Measurements from ENCODE around the gene SLC22A3.

The SLC22A3 gene

DNA sequence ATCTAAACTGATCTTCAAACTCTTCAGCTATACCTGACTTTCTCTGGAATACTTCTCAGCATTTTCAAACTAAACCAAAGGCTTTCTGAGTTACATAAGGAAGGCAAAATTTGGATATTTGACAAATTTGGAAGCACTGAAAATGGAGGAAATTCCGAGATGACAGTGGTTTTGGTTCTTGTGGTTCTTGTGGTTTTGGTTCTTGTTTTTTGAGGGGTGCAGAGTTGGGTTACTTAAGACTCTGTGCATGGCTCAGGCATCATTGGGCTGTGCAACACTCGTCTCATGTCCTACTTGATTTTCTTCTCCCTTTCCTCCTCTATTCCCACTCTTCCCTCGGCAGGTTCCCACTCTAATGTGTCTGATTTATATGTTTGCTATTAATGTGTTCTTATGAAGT, 78.0 kb downstream of the SLC22A3 start:
- TF ChIP-seq, protein P1, sequence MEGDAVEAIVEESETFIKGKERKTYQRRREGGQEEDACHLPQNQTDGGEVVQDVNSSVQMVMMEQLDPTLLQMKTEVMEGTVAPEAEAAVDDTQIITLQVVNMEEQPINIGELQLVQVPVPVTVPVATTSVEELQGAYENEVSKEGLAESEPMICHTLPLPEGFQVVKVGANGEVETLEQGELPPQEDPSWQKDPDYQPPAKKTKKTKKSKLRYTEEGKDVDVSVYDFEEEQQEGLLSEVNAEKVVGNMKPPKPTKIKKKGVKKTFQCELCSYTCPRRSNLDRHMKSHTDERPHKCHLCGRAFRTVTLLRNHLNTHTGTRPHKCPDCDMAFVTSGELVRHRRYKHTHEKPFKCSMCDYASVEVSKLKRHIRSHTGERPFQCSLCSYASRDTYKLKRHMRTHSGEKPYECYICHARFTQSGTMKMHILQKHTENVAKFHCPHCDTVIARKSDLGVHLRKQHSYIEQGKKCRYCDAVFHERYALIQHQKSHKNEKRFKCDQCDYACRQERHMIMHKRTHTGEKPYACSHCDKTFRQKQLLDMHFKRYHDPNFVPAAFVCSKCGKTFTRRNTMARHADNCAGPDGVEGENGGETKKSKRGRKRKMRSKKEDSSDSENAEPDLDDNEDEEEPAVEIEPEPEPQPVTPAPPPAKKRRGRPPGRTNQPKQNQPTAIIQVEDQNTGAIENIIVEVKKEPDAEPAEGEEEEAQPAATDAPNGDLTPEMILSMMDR (IDR thresholded peaks at IDR 0.05): no peak

DNA sequence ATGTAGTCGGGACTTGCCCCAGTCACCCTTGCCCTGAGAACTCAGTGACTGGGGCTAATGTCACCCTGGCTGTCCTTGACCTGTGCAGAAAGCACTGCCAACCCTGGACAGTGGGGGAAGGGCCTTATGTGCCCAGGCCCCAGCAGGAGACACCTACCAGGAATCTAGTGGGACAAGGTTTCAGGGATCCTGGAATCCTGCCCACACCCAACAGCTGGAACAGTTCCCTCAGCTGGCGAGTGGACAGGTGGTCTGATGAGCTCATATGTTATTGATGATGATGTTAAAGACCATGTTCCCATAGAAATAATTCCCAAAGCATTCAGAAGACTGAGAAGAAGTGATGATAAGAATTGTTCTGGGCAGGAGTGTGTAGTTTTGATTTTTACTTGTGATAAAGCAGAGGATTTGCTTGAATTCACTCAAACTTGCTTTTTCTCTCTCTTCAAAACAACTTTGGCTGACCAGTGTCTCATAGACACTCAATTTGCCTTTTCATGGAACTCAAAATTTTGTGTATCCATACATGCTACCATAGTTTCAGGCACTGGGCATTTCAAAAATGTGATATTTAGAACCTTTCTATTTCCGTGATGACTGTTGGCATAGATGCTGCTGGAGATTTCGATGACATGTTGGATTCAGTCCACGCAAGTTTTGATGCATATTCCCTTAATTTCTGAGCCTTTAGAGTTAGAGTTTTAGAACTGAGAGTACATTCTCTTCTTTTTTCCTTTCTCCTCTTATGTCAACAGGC, 79.3 kb downstream of the SLC22A3 start:
- TF ChIP-seq, protein P1 (IDR thresholded peaks at IDR 0.05): no peak

DNA sequence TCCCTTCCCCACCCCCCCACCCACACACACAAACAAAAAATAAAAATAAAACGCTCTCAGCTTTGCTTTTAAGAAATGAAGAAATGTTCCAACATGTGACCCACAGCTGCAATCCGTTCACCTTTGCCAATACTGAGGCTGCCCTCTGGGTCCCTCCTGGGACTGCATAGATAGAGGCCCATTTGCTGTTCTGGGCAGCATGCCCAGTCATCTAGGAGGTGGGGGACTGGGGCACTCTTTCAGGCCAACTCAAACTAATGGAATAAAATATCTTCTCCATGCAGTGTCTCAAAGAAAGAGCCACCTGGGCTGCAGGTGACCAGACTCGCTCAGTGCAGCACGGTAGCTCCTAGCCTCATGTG, 79.9 kb downstream of the SLC22A3 start:
- TF ChIP-seq, protein P1 (IDR thresholded peaks at IDR 0.05): no peak

DNA sequence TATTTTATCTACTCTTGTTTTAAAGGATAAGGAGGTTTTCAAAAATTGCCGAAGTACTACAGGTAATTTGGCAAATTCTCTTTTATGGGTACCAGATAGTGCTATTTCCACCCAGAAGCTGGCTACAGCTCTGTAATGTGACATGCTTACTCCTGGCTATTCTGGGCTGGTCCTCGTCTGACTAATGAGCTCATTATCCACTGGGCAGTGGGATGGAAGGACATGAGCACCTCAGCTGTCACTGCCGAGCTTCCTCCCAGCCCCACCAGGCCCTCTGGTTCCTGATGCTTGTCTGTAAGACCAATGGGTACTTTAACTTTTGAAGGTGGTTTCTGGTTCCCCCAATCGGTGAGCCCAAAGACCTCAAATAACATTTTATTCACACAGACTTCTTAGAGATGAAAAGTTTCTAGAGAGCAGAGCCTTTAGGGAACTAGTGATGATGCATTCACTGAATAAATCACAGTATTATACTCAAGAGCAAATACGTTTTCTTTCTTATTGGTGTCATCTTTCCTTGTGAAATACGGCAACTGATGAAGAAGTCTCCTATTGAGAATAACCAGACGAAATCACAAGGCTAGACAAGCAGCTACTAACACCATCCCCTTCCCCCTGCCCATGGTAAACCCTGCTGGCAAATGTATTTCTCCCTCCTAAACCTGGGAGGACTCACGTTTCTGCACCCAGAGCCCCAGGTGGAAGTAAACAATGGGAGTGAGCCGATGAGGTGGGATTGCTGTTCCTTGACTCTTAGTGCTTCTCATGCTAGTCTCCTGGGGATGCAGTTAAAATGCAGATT, 80.8 kb downstream of the SLC22A3 start:
- TF ChIP-seq, protein P1 (IDR thresholded peaks at IDR 0.05): no peak

DNA sequence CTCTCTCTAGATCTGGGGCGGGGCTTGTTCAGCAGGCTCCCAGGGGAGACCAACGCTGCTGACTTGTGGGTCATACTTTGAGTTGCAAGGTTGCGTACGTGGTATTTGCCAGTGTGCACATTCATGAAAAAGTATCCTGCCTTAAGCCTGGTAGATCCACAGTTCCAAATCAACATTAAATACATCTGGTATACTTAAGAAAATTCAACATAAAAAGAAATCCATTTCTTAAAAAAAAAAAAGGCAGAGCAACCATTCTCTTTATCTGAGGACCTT, 81.4 kb downstream of the SLC22A3 start:
- TF ChIP-seq, protein P1 (IDR thresholded peaks at IDR 0.05): no peak

DNA sequence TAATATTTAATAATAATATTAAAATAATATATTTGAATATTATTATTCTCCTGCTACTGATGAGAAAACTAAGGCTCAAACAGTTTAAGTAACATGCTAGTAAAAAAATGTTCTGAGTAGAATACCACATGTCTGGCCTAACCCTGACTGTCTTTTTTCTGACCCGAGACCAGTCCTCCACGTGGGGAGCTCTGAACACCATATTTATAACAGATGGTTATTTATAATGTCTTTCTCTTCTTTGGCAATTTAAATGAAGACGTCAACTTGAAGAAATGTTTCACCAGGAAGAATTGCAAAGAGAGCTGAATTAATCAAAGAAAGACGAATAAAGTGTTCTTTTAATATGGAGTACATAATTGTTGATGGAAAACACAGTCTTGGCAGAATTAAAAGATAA, 82.0 kb downstream of the SLC22A3 start:
- TF ChIP-seq, protein P1 (IDR thresholded peaks at IDR 0.05): no peak

DNA sequence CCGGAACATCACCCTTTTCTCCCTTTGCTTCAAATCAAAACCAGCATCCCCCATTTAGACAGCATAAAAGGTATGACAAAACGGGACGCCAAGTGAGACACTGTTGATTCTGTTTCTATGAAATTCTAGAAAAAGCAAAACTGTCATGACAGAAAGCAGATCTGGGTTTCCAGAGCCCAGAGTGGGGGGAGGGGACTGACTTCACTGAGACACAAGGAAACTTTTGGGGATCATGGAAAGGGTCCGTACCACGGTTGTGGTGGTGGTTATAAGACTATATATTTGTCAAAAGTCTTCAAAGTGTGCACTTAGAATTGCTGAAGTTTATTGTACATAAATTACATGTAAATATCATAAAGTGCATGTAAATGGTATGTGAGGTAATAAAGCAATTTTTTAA, 82.6 kb downstream of the SLC22A3 start:
- TF ChIP-seq, protein P1 (IDR thresholded peaks at IDR 0.05): no peak
